Mucosa of rectum (tissue), 2 donors: Measurements from ENCODE around the gene CUX1.
"Not testable (repeated sequence)": the region's sequence is repeated elsewhere in the genome, so short reads cannot be mapped to it uniquely, and the experiment has no call there.

Source experiments
- H3K27ac ChIP-seq, 2 donors: one replicate each; pipeline ENCODE4 v1.7.0; 2013; ENCODE audit warnings: inconsistent platforms in 2 of 2, low read depth in 2 of 2, low read length in 2 of 2
- H3K27me3 ChIP-seq, 2 donors: one replicate each; pipeline ENCODE4 v1.7.0; 2013; ENCODE audit warnings: low read length in 2 of 2; ENCODE audit not compliant: control insufficient read depth in 2 of 2, insufficient read depth in 2 of 2
- H3K36me3 ChIP-seq, 2 donors: one replicate each; pipeline ENCODE4 v1.7.0; 2013; ENCODE audit warnings: low read length in 2 of 2; ENCODE audit not compliant: control insufficient read depth in 2 of 2, insufficient read depth in 2 of 2
- H3K4me1 ChIP-seq, 2 donors: one replicate each; pipeline ENCODE4 v1.7.0; 2013; ENCODE audit warnings: low read length in 2 of 2, mild to moderate bottlenecking in 1 of 2; ENCODE audit not compliant: control insufficient read depth in 2 of 2, insufficient read depth in 2 of 2
- H3K4me3 ChIP-seq, 2 donors: one replicate each; pipeline ENCODE4 v1.7.0; 2013; ENCODE audit warnings: low read length in 2 of 2
- H3K9ac ChIP-seq, 2 donors: one replicate each; pipeline ENCODE4 v1.7.0; 2013; ENCODE audit warnings: low read length in 2 of 2, low read depth in 1 of 2, mild to moderate bottlenecking in 1 of 2
- H3K9me3 ChIP-seq, 2 donors: one replicate each; pipeline ENCODE4 v1.7.0; 2013; ENCODE audit warnings: low read length in 2 of 2; ENCODE audit not compliant: control insufficient read depth in 2 of 2
- donor health status: healthy.
- donor health status: Normal muscosa, but diverticular disease.

The CUX1 gene

DNA sequence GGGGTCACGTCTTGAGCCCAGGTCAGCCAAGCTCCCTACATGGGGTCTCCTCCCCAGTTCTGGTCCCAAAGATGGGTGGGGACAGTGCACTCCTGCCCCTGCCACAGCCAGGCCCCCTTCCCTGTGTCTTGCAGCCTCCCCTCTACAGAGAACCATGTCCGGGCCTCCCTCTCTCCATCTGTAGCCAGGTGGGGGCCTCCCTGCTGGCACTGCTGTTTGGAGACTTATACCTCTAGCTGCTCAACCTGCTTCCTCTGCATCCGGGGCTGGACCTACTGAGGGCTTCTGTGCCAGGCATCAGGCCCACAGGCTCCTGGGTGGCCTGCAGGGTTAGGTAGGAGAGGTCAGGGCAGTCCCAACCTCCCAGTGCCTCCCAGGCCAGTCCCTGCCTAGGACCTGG lies 477.2 kb downstream of the CUX1 start:
- H3K27ac ChIP-seq: no peak overlapping the region
- H3K27me3 ChIP-seq: no peaks in the 10 kb centered on the region
- no peak overlapping the region for H3K9ac ChIP-seq
- no peaks in the 10 kb centered on the region for H3K36me3 ChIP-seq
- H3K4me1 ChIP-seq: no peaks in the 10 kb centered on the region
- no peak overlapping the region for H3K4me3 ChIP-seq
- H3K9me3 ChIP-seq: no peaks in the 10 kb centered on the region

DNA sequence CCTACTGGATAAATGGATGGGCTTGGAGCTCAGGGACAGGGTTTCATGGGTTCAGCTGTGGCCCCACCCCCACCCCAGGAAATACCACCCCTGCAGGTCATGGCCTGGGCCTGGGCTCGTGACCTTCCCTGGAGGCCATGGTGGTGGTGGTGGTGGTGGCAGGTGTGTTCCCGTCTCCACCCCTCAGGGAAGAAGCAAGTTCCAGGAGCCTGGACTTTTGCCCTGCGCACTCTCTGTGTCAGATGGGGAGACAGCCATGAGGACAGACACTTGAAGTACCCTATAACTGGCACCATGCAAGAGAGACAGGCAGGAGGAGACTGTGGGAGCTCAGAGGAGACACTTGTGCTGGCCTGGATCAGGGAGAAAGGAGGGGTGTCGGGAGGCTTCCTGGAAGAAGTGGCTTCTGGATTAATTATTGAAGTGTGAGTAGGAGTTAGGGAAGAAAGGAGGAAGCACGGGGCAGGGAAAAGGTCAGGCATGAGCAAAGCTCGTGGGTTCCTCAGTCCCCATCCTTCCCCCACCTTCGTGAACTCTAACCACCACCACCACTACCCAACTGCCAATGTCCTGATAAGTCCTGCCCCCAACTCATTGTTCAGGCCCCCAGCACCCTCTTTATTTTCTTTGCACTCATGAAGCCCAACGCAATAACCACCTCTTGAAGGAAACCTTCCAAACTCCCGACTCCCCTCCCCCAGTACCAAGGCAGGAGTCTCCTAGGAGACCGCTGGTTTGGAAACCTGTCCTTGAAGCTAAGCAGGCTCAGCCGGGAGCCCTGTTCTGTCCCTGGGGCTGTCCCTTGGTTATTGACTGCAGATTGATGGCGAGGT lies 478.1 kb downstream of the CUX1 start:
- no peaks in the 10 kb centered on the region for H3K4me1 ChIP-seq
- H3K4me3 ChIP-seq: no peak overlapping the region
- H3K9ac ChIP-seq: no peak overlapping the region
- no peaks in the 10 kb centered on the region for H3K9me3 ChIP-seq
- no peak overlapping the region for H3K27ac ChIP-seq
- H3K27me3 ChIP-seq: no peaks in the 10 kb centered on the region
- no peaks in the 10 kb centered on the region for H3K36me3 ChIP-seq

DNA sequence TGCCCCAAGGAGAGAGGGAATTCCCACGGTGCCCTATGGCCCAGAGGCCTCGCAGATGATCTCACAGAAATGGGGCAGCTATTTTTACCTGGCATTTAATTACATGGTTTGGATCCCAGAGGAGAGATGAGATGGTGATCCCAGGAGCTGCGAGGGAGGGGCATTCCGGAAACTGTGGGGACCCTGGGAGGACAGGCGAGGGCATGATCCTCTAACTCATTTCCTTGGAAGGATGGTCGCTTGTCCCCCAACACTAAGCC lies 478.7 kb downstream of the CUX1 start:
- Histone ChIP-seq H3K36me3 (no peaks in the 10 kb centered on the region), H3K27ac (no peak overlapping the region), H3K4me1 (no peaks in the 10 kb centered on the region), H3K27me3 (no peaks in the 10 kb centered on the region), H3K9me3 (no peaks in the 10 kb centered on the region), H3K4me3 (no peak overlapping the region), H3K9ac (no peak overlapping the region)

GRCh38 chr7:102296514-102296913 lies 479.1 kb downstream of the CUX1 start:
- Histone ChIP-seq H3K27me3 (no peaks in the 10 kb centered on the region), H3K4me3 (no peak overlapping the region), H3K27ac (no peak overlapping the region), H3K4me1 (no peaks in the 10 kb centered on the region), H3K9ac (no peak overlapping the region), H3K36me3 (no peaks in the 10 kb centered on the region), H3K9me3 (no peaks in the 10 kb centered on the region)

DNA sequence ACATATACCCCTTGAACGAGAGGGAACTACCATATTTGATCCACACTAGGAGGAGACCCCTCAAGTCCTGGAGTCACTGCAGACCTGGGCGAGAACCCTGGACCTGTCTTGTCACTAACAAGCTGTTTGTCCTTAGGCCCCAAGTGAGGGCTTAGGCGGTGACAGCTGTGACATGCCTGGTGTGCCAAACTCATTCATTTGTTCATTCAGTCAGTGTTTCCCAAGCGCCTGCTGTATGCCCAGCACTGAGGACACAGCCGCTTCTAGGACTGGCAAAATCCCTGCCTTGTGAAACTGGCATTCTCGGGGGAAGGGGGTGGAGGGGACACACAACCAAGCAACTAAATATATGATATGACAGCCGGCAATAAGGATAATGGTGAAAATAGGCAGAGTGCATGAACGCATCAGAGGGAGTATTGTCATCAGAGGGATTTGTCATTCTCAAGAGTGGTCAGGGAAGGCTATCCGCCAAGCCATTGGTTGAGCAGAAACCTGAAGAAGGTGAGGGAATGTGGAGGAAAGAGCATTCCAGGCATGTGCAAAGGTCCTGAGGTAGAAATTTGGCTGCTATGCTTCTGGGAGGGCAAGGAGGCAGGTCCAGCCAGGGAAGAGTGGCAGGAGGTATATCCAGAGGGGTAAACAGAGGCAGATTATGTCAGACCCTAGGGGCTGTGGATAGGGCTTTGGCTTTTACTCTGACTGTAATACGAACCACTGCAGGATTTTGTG lies 480.2 kb downstream of the CUX1 start:
- no peaks in the 10 kb centered on the region for H3K27me3 ChIP-seq
- no peak overlapping the region for H3K27ac ChIP-seq
- H3K9me3 ChIP-seq: no peaks in the 10 kb centered on the region
- no peak overlapping the region for H3K9ac ChIP-seq
- H3K36me3 ChIP-seq: no peaks in the 10 kb centered on the region
- H3K4me1 ChIP-seq: no peaks in the 10 kb centered on the region
- H3K4me3 ChIP-seq: no peak overlapping the region

DNA sequence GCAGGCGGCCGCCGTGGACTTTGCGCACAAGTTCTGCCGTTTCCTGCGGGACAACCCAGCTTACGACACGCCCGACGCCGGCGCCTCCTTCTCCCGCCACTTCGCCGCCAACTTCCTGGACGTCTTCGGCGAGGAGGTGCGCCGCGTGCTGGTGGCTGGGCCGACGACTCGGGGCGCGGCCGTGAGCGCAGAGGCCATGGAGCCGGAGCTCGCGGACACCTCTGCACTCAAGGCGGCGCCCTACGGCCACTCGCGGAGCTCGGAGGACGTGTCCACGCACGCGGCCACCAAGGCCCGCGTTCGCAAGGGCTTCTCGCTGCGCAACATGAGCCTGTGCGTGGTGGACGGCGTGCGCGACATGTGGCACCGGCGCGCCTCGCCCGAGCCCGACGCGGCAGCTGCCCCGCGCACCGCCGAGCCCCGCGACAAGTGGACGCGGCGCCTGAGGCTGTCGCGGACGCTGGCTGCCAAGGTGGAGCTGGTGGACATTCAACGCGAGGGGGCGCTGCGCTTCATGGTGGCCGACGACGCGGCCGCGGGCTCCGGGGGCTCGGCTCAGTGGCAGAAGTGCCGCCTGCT lies 483.3 kb downstream of the CUX1 start:
- Histone ChIP-seq H3K4me1 (peaks cover 0 to 3% of the 10 kb centered on the region in 2 donors), H3K9ac (no peak overlapping the region), H3K27me3 (no peaks in the 10 kb centered on the region), H3K9me3 (no peaks in the 10 kb centered on the region), H3K27ac (no peak overlapping the region), H3K36me3 (no peaks in the 10 kb centered on the region), H3K4me3 (no peak overlapping the region)

DNA sequence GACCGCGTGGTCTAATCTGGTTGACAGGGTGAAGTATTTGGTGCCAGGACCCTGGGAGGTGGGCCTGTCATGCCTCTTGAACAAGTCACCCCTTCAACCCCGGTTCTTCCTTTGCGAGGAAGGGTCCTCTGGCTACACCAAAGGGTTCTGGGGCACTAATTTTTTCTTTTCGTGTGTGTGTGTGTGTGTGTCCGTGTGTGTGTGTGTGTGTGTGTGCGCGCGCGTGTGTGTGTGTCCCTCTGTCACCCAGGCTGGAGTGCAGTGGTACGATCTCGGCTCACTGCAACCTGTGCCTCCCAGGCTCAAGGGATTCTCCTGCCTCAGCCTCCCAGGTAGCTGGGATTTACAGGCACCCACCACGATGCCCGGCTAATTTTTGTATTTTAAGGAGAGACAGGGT lies 483.9 kb downstream of the CUX1 start:
- not testable (repeated sequence) for H3K9me3 ChIP-seq, H3K27ac ChIP-seq, H3K27me3 ChIP-seq, H3K36me3 ChIP-seq, H3K4me1 ChIP-seq, H3K4me3 ChIP-seq, H3K9ac ChIP-seq

- H3K27me3 ChIP-seq: no peaks in the 10 kb centered on the region
- no peak overlapping the region for H3K4me3 ChIP-seq
- no peaks in the 10 kb centered on the region for H3K36me3 ChIP-seq
- no peaks in the 10 kb centered on the region for H3K9me3 ChIP-seq
- H3K4me1 ChIP-seq: peaks cover 4 to 6% of the 10 kb centered on the region in 2 donors
- H3K9ac ChIP-seq: no peak overlapping the region
- H3K27ac ChIP-seq: no peak overlapping the region
These were observed 484.6 kb downstream of the CUX1 start for GRCh38 chr7:102302025-102302424.

GRCh38 chr7:102303669-102304422 lies 486.4 kb downstream of the CUX1 start:
- Histone ChIP-seq H3K27me3 (no peaks in the 10 kb centered on the region), H3K36me3 (no peaks in the 10 kb centered on the region), H3K9ac (no peak overlapping the region), H3K4me1 (peaks cover 9 to 10% of the 10 kb centered on the region in 2 donors), H3K4me3 (no peak overlapping the region), H3K27ac (peak overlapping the region in 1 of 2 donors; percentile 48), H3K9me3 (no peaks in the 10 kb centered on the region)

DNA sequence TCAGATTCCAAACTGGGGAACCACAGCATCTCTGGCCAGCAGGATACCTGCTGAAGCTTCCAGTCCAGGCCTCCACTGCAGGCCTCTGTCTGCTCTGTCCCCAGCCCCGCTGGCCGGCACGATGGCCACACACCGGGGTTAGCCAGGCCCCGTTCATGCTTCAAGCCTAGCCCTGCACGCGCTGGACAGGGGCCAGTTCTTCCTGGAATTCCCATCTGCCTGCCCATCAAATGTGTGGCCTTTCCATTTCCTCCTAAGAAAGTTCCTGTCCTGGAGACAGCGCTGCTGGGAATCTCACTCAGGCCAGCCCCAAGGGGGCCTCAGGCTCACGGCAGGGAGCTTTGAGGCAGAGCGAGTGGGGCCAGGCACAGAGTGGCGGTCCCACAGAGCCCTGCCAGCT lies 487.2 kb downstream of the CUX1 start:
- Histone ChIP-seq H3K4me1 (peaks cover 9 to 10% of the 10 kb centered on the region in 2 donors), H3K27me3 (no peaks in the 10 kb centered on the region), H3K36me3 (no peaks in the 10 kb centered on the region), H3K9me3 (no peaks in the 10 kb centered on the region), H3K27ac (peak overlapping the region in 1 of 2 donors; percentile 48), H3K9ac (no peak overlapping the region), H3K4me3 (no peak overlapping the region)
